Transverse colon (tissue), 4 donors: ENCODE results near the gene KRTAP4-8. TPM values are rescaled to one million over a fixed set of nuclear protein-coding genes. Genes with fewer than 3 reads are reported as not detected.
"Not testable (repeated sequence)": the region's sequence is repeated elsewhere in the genome, so short reads cannot be mapped to it uniquely, and the experiment has no call there.

Experiments
- DNase-seq: peaks from one replicate; pipeline ENCODE4 v3.0.0-alpha.2; 2019
- H3K27ac ChIP-seq, 4 donors: fragments of 200-600 bp; sonication (generic); 2 replicates each; pipeline ENCODE4 v1.5.1; 2016 to 2018; ENCODE audit warnings: inconsistent platforms in 4 of 4
- H3K27me3 ChIP-seq: fragments of 200-600 bp; sonication (generic); 2 replicates; pipeline ENCODE4 v1.5.1; 2017; ENCODE audit warnings: inconsistent platforms
- H3K36me3 ChIP-seq, 4 donors: fragments of 200-600 bp; sonication (generic); 2 replicates each; pipeline ENCODE4 v1.5.1; 2017 to 2019; ENCODE audit warnings: inconsistent platforms in 4 of 4
- H3K4me1 ChIP-seq, 4 donors: fragments of 200-600 bp; sonication (generic); 2 replicates each; pipeline ENCODE4 v1.5.1; 2017 to 2020; ENCODE audit warnings: inconsistent platforms in 4 of 4
- H3K4me3 ChIP-seq, 4 donors: fragments of 200-600 bp; sonication (generic); 1 replicate in 1 of 4; 2 replicates in 3 of 4; pipeline versions ENCODE4 v1.5.1 to v1.6.1; 2017 to 2019; ENCODE audit warnings: inconsistent platforms in 4 of 4
- H3K9me3 ChIP-seq, 2 donors: fragments of 200-600 bp; sonication (generic); 2 replicates each; pipeline ENCODE4 v1.5.1; 2017 to 2019; ENCODE audit warnings: inconsistent platforms in 2 of 2
- EP300 ChIP-seq: sonication (generic); formaldehyde crosslinking; IDR thresholded peaks from one replicate; pipeline ENCODE4 v1.6.1; 2017; ENCODE audit warnings: antibody characterized with exemption, low read depth
- POLR2A ChIP-seq: fragments of 450-650 bp; IDR thresholded peaks from one replicate; pipeline ENCODE4 v1.6.1; 2016; ENCODE audit warnings: antibody characterized with exemption, mild to moderate bottlenecking, moderate library complexity
- POLR2AphosphoS5 ChIP-seq, 3 donors: sonication (generic); formaldehyde crosslinking; IDR thresholded peaks; one replicate each; pipeline ENCODE4 v1.6.1; 2016; ENCODE audit warnings: antibody characterized with exemption in 3 of 3
- WGBS, 2 donors: methylation state at CpG; one replicate each; pipeline ENCODE4 v1.1.5; 2018; ENCODE audit warnings: low coverage in 1 of 2; 5-methylcytosine and 5-hydroxymethylcytosine counted together
- in situ Hi-C, 4 donors: fragments of 200-750 bp; cut with MboI; loops; one replicate each; pipeline versions ENCODE4 v1.15.0 to v1.15.1; 2017; ENCODE audit warnings: low sequenced_read_pairs in 3 of 4, low pct_ligation_motif_present in 1 of 4, low pct_unique_long_range_greater_than_20kb in 1 of 4
- intact Hi-C: fragments of 100-400 bp; cut with DNase I; formaldehyde crosslinking; loops from one replicate; pipeline ENCODE4 v1.15.1; 2023; ENCODE audit warnings: low total_unique reads
- total RNA-seq, 4 donors: library from RNA; depleted of rRNA; stranded (reverse); fragments of >200 nt; gene quantifications; one replicate each; pipeline ENCODE4 v1.1.0, GENCODE V29; 2016
- TF ChIP-seq, protein P1 (sequence below), 5 experiments: fragments of 200-600 bp in 3 of 5; fragments of 450-650 bp in 2 of 5; sonication (generic) in 3 of 5; IDR thresholded peaks; 1 replicate in 2 of 5; 2 replicates in 3 of 5; pipeline ENCODE4 v1.5.1; 2016 to 2017; ENCODE audit warnings: antibody characterized with exemption in 5 of 5, inconsistent platforms in 3 of 5, mild to moderate bottlenecking in 2 of 5, moderate library complexity in 1 of 5

The KRTAP4-8 gene
- total RNA-seq, 4 donors from 2014 or later: not detected

DNA sequence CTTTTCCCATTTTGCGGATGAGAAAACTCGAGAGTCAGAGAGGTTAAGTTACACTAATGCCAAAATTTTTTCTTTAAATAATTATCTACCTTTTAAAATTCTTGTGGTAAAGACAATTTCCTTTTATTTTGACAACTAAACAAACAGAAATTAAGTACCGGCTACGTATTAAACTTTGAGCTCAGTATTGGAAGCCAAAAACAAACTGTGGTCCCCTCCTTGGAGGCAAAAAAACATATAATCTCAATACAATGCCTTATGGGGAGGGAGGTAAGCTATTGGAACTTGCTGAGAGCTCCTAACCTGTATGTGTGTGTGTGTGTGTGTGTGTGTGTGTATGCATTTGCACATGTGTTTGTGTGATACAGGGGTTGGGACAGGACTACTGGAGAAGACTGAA is 34.5 kb downstream of the KRTAP4-8 start:
- H3K9me3 ChIP-seq: no peaks in the 10 kb centered on the region

DNA sequence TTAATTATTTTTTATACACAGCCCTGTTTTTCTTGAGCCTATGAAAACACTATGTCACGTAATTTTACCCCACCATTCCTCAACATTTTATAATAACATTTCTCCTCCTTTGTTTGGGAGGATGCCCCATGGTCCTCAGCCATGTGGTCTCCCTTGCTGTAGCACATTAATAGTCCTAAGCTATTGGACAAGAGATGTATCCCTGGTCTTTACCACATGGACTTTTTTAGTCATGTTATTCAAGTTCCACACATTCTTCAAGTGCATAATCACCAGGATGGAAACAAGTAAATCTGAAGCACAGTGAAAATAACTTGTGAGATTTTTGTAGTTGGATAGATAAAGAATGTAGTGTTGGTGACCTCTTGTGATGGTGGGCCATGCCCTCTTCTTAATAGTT is 36.0 kb downstream of the KRTAP4-8 start:
- no peak for TF ChIP-seq POLR2AphosphoS5 (IDR thresholded peaks at IDR 0.05)
- TF ChIP-seq, protein P1, sequence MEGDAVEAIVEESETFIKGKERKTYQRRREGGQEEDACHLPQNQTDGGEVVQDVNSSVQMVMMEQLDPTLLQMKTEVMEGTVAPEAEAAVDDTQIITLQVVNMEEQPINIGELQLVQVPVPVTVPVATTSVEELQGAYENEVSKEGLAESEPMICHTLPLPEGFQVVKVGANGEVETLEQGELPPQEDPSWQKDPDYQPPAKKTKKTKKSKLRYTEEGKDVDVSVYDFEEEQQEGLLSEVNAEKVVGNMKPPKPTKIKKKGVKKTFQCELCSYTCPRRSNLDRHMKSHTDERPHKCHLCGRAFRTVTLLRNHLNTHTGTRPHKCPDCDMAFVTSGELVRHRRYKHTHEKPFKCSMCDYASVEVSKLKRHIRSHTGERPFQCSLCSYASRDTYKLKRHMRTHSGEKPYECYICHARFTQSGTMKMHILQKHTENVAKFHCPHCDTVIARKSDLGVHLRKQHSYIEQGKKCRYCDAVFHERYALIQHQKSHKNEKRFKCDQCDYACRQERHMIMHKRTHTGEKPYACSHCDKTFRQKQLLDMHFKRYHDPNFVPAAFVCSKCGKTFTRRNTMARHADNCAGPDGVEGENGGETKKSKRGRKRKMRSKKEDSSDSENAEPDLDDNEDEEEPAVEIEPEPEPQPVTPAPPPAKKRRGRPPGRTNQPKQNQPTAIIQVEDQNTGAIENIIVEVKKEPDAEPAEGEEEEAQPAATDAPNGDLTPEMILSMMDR (IDR thresholded peaks at IDR 0.05): no peak
- H3K4me3 ChIP-seq: no peak overlapping the region
- no peaks in the 10 kb centered on the region for H3K9me3 ChIP-seq
- peaks cover 23% of the 10 kb centered on the region for H3K27me3 ChIP-seq
- 58 to 70% methylated on average over 1 of the region's 1 CpG for WGBS, 2 donors
- H3K4me1 ChIP-seq: no peaks in the 10 kb centered on the region
- DNase-seq: no peak
- in situ Hi-C loops (no loop called here), intact Hi-C loops (no loop called here)
- no peaks in the 10 kb centered on the region for H3K36me3 ChIP-seq
- H3K27ac ChIP-seq: no peak overlapping the region

More for the DNA sequence above, 34.5 kb downstream of the KRTAP4-8 start:
- Histone ChIP-seq H3K36me3 (no peaks in the 10 kb centered on the region), H3K4me1 (no peaks in the 10 kb centered on the region), H3K27me3 (peaks cover 23% of the 10 kb centered on the region), H3K4me3 (no peak overlapping the region), H3K27ac (no peak overlapping the region)
- in situ Hi-C loops (no loop called here), intact Hi-C loops (no loop called here)
- TF ChIP-seq, protein P1 (IDR thresholded peaks at IDR 0.05): no peak
- no peak for TF ChIP-seq POLR2AphosphoS5 (IDR thresholded peaks at IDR 0.05)
- TF ChIP-seq POLR2A: no peak
- no peak for TF ChIP-seq EP300
- DNase-seq: no peak
- 53 to 72% methylated on average over 4 of the region's 4 CpGs for WGBS, 2 donors

DNA sequence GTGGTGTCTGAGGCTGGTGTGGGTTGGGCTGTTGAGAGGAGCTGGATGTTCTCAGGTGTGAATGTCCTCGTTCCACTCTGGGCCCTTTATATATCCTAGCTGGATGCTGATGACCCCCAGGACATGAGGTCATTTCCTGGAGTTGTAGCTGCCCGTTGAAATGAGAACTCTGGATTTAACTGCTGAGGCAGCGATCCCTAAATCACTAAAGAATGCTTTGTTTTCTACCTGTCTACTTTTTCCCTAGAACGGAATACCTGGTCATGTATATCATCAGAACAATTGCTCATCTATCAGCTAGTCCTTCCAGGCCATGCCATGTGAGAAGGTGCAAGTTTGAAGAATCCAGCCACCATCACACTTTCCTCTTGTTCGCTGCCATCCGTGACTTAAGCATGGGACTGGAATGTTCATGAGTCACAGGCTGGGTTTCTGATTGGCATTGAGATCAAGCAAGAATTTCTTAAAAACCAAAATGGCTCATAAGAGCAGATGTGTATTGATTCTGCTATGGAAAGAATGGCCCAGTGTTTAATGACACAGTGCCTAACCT is 37.8 kb downstream of the KRTAP4-8 start, which contains the start of gene KRTAP2-3:
Gene KRTAP2-3, minus strand, starts transcription at position 63 of the 553 bp plus-strand sequence. CDS start 64 bp downstream, outside the sequence.
- H3K27me3 ChIP-seq: peaks cover 23% of the 10 kb centered on the region
- in situ Hi-C loops: no loop called here
- TF ChIP-seq POLR2A (no peak), POLR2AphosphoS5 (IDR thresholded peaks at IDR 0.05) (no peak)
- no peak within 1 kb of the TSS for H3K4me3 ChIP-seq
- no peaks in the 10 kb centered on the region for H3K36me3 ChIP-seq
- no peaks in the 10 kb centered on the region for H3K4me1 ChIP-seq
- intact Hi-C loops: no loop called here
- H3K9me3 ChIP-seq: no peaks in the 10 kb centered on the region
- 72 to 76% methylated on average over 4 to 6 of the region's 6 CpGs for WGBS, 2 donors
- H3K27ac ChIP-seq: no peak within 1 kb of the TSS
- DNase-seq: no peak

GRCh38 chr17:41059276-41060051 is 38.5 kb downstream of the KRTAP4-8 start:
- intact Hi-C loops, DNase-seq, in situ Hi-C loops, H3K9me3 ChIP-seq, H3K36me3 ChIP-seq, H3K27ac ChIP-seq, H3K4me3 ChIP-seq, H3K4me1 ChIP-seq: not testable (repeated sequence)
- H3K27me3 ChIP-seq: peaks cover 18% of the 10 kb centered on the region
- 20 to 65% methylated on average over 1 to 9 of the region's 31 CpGs for WGBS, 2 donors

DNA sequence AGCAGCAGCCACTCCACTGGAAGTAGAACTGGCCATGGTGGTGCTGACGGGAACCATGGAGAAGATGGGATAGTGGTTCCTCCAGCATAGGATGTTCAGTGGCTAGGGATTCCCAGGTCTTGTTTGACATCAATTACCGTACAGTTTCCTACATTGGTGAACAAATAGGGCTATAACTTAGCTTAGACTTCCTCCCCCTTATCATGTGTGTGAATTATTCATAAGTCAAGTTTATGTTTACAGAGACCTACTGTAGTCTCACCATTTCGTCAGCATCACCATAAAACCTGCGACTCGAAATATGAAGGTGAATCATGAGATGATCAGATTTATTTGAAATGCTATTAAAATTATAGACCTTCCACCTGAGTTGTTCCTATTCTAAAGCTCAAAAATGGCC is 39.2 kb downstream of the KRTAP4-8 start:
- H3K27me3 ChIP-seq: peaks cover 18% of the 10 kb centered on the region
- 79% methylated on average over 5 of the region's 5 CpGs; no CpG with 5 or more reads in 1 of the 2 donors for WGBS, 2 donors
- DNase-seq: no peak
- no peaks in the 10 kb centered on the region for H3K4me1 ChIP-seq
- in situ Hi-C loops: no loop called here
- TF ChIP-seq POLR2A: no peak
- TF ChIP-seq EP300: no peak
- TF ChIP-seq, protein P1 (IDR thresholded peaks at IDR 0.05): no peak
- TF ChIP-seq POLR2AphosphoS5 (IDR thresholded peaks at IDR 0.05): no peak
- no peaks in the 10 kb centered on the region for H3K9me3 ChIP-seq
- H3K4me3 ChIP-seq: no peak overlapping the region
- no peaks in the 10 kb centered on the region for H3K36me3 ChIP-seq
- no peak overlapping the region for H3K27ac ChIP-seq
- intact Hi-C loops: no loop called here
